HEK293 (cell line): ENCODE measurements around the gene CC2D2B.
A peak's percentile ranks its signal among the peaks of the same experiment; 100 is the strongest.

Experiments used
- BCL11B ChIP-seq: fragments of 450-650 bp; formaldehyde crosslinking; IDR thresholded peaks from 2 replicates; pipeline ENCODE4 v1.5.1; 2016; ENCODE audit warnings: low read depth, missing biosample characterization, missing genetic modification characterization
- GLI4 ChIP-seq: fragments of 450-650 bp; formaldehyde crosslinking; IDR thresholded peaks from 2 replicates; pipeline ENCODE4 v1.5.1; 2016; ENCODE audit warnings: missing biosample characterization, missing genetic modification characterization
- GLIS1 ChIP-seq: fragments of 450-650 bp; formaldehyde crosslinking; IDR thresholded peaks from 2 replicates; pipeline ENCODE4 v1.5.1; 2016; ENCODE audit warnings: missing biosample characterization, missing genetic modification characterization
- HOXD13 ChIP-seq: sonication (generic); formaldehyde crosslinking; IDR thresholded peaks from 2 replicates; pipeline ENCODE4 v1.8.0; 2022; ENCODE audit warnings: missing genetic modification reagents, borderline replicate concordance
- KLF9 ChIP-seq: fragments of 450-650 bp; formaldehyde crosslinking; IDR thresholded peaks from 2 replicates; pipeline ENCODE4 v1.5.1; 2016; ENCODE audit warnings: missing biosample characterization, missing genetic modification characterization, low read depth
- PATZ1 ChIP-seq: fragments of 450-650 bp; formaldehyde crosslinking; IDR thresholded peaks from 2 replicates; pipeline ENCODE4 v1.5.1; 2016; ENCODE audit warnings: missing biosample characterization, missing genetic modification characterization
- SP3 ChIP-seq: fragments of 450-650 bp; formaldehyde crosslinking; IDR thresholded peaks from 2 replicates; pipeline ENCODE4 v1.5.1; 2016; ENCODE audit warnings: missing biosample characterization, missing genetic modification characterization
- SP7 ChIP-seq: fragments of 450-650 bp; formaldehyde crosslinking; IDR thresholded peaks from 2 replicates; pipeline ENCODE4 v1.5.1; 2016; ENCODE audit warnings: missing biosample characterization, missing genetic modification characterization
- WT1 ChIP-seq: fragments of 450-650 bp; formaldehyde crosslinking; IDR thresholded peaks from 2 replicates; pipeline ENCODE4 v1.5.1; 2016; ENCODE audit warnings: missing biosample characterization, missing genetic modification characterization
- ZBTB11 ChIP-seq: fragments of 450-650 bp; formaldehyde crosslinking; conservative IDR thresholded peaks from 2 replicates; pipeline ENCODE4 v1.5.1; 2016; ENCODE audit warnings: low read depth, missing biosample characterization, missing genetic modification characterization
- ZBTB17 ChIP-seq: fragments of 450-650 bp; formaldehyde crosslinking; IDR thresholded peaks from 2 replicates; pipeline ENCODE4 v1.5.1; 2016; ENCODE audit warnings: missing biosample characterization, missing genetic modification characterization
- ZEB2 ChIP-seq: fragments of 450-650 bp; formaldehyde crosslinking; IDR thresholded peaks from 2 replicates; pipeline ENCODE4 v1.5.1; 2016; ENCODE audit warnings: missing biosample characterization, missing genetic modification characterization
- ZFP37 ChIP-seq: fragments of 450-650 bp; formaldehyde crosslinking; IDR thresholded peaks from 2 replicates; pipeline ENCODE4 v1.5.1; 2016; ENCODE audit warnings: missing biosample characterization, missing genetic modification characterization
- ZIC2 ChIP-seq: fragments of 450-650 bp; formaldehyde crosslinking; IDR thresholded peaks from 2 replicates; pipeline ENCODE4 v1.5.1; 2016; ENCODE audit warnings: missing biosample characterization, missing genetic modification characterization
- ZNF239 ChIP-seq: fragments of 450-650 bp; formaldehyde crosslinking; IDR thresholded peaks from 2 replicates; pipeline ENCODE4 v1.5.1; 2016; ENCODE audit warnings: missing biosample characterization, missing genetic modification characterization
- ZNF335 ChIP-seq: fragments of 450-650 bp; formaldehyde crosslinking; conservative IDR thresholded peaks from 2 replicates; pipeline ENCODE4 v1.5.1; 2016; ENCODE audit warnings: missing biosample characterization, missing genetic modification characterization
- ZNF341 ChIP-seq: fragments of 450-650 bp; formaldehyde crosslinking; IDR thresholded peaks from 2 replicates; pipeline ENCODE4; 2016; ENCODE audit warnings: low read depth, missing biosample characterization, missing genetic modification characterization
- ZNF433 ChIP-seq: fragments of 450-650 bp; formaldehyde crosslinking; IDR thresholded peaks from 2 replicates; pipeline ENCODE4 v1.5.1; 2016; ENCODE audit warnings: missing biosample characterization, missing genetic modification characterization, low read depth
- ZNF623 ChIP-seq: fragments of 450-650 bp; formaldehyde crosslinking; IDR thresholded peaks from 2 replicates; pipeline ENCODE4 v1.5.1; 2016; ENCODE audit warnings: missing biosample characterization, missing genetic modification characterization
- ZNF624 ChIP-seq: fragments of 450-650 bp; formaldehyde crosslinking; IDR thresholded peaks from 2 replicates; pipeline ENCODE4 v1.5.1; 2017; ENCODE audit warnings: missing biosample characterization, missing genetic modification characterization
- ZNF654 ChIP-seq: fragments of 450-650 bp; formaldehyde crosslinking; IDR thresholded peaks from 2 replicates; pipeline ENCODE4 v1.5.1; 2016; ENCODE audit warnings: low read depth, missing biosample characterization, missing genetic modification characterization
- ZNF660 ChIP-seq: fragments of 450-650 bp; IDR thresholded peaks from 2 replicates; pipeline ENCODE4 v1.5.1; 2018; ENCODE audit warnings: missing biosample characterization, mild to moderate bottlenecking, missing genetic modification characterization
- ZNF768 ChIP-seq: fragments of 450-650 bp; formaldehyde crosslinking; IDR thresholded peaks from 2 replicates; pipeline ENCODE4 v1.5.1; 2018; ENCODE audit warnings: missing biosample characterization, mild to moderate bottlenecking, missing genetic modification characterization
- ZSCAN18 ChIP-seq: fragments of 450-650 bp; formaldehyde crosslinking; IDR thresholded peaks from 2 replicates; pipeline ENCODE4 v1.5.1; 2016; ENCODE audit warnings: missing biosample characterization, missing genetic modification characterization
- TF ChIP-seq, protein P1 (sequence below): fragments of 450-650 bp; formaldehyde crosslinking; IDR thresholded peaks from 2 replicates; pipeline ENCODE4 v1.5.1; 2017; ENCODE audit warnings: missing biosample characterization, mild to moderate bottlenecking, missing genetic modification characterization, moderate library complexity
- TF ChIP-seq, protein P2 (sequence below): fragments of 450-650 bp; formaldehyde crosslinking; IDR thresholded peaks from 2 replicates; pipeline ENCODE4 v1.5.1; 2017; ENCODE audit warnings: missing biosample characterization, missing genetic modification characterization
- TF ChIP-seq, protein P3 (sequence below): fragments of 450-650 bp; formaldehyde crosslinking; IDR thresholded peaks from 2 replicates; pipeline ENCODE4 v1.5.1; 2016; ENCODE audit warnings: missing biosample characterization, missing genetic modification characterization

Gene CC2D2B

GRCh38 chr10:96043893-96044715 lies 136.3 kb downstream of the CC2D2B start (continued):
- TF ChIP-seq PATZ1 (tag by site-specific recombination) = peak; percentile 87
- TF ChIP-seq ZNF660 (tag by site-specific recombination) = no peak
- no peak; the same call in 1 of the 2 replicates for TF ChIP-seq ZEB2
- peak; percentile 68 for TF ChIP-seq ZNF335 (tag by site-specific recombination)
- no peak for TF ChIP-seq ZNF768 (tag by site-specific recombination)
- TF ChIP-seq ZBTB11 (tag by site-specific recombination) = 0 out of 2 replicates have a peak, but pooled peaks have one; percentile 5
- peak; percentile 85 for TF ChIP-seq GLIS1 (tag by site-specific recombination)
- TF ChIP-seq, protein P1, sequence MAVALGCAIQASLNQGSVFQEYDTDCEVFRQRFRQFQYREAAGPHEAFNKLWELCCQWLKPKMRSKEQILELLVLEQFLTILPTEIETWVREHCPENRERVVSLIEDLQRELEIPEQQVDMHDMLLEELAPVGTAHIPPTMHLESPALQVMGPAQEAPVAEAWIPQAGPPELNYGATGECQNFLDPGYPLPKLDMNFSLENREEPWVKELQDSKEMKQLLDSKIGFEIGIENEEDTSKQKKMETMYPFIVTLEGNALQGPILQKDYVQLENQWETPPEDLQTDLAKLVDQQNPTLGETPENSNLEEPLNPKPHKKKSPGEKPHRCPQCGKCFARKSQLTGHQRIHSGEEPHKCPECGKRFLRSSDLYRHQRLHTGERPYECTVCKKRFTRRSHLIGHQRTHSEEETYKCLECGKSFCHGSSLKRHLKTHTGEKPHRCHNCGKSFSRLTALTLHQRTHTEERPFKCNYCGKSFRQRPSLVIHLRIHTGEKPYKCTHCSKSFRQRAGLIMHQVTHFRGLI (tag by site-specific recombination) = peak; percentile 58; the same call in 1 of the 2 replicates
- TF ChIP-seq ZNF623 (tag by site-specific recombination) = 0 out of 2 replicates have a peak, but pooled peaks have one; percentile 4
- TF ChIP-seq ZNF433 (tag by site-specific recombination) = no peak
- TF ChIP-seq HOXD13 (CRISPR knock-in tag) = no peak
- no peak for TF ChIP-seq GLI4
- TF ChIP-seq BCL11B = peak; percentile 68; the same call in 1 of the 2 replicates
- peak; percentile 36; the same call in 1 of the 2 replicates for TF ChIP-seq SP3 (tag by site-specific recombination)
- no peak for TF ChIP-seq ZNF239 (tag by site-specific recombination)
- TF ChIP-seq ZIC2 (tag by site-specific recombination) = no peak; the same call in 1 of the 2 replicates
- TF ChIP-seq ZBTB17 = peak; percentile 67
- TF ChIP-seq WT1 (tag by site-specific recombination) = no peak
- TF ChIP-seq, protein P2, sequence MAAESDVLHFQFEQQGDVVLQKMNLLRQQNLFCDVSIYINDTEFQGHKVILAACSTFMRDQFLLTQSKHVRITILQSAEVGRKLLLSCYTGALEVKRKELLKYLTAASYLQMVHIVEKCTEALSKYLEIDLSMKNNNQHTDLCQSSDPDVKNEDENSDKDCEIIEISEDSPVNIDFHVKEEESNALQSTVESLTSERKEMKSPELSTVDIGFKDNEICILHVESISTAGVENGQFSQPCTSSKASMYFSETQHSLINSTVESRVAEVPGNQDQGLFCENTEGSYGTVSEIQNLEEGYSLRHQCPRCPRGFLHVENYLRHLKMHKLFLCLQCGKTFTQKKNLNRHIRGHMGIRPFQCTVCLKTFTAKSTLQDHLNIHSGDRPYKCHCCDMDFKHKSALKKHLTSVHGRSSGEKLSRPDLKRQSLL = no peak
- TF ChIP-seq ZNF654 (tag by site-specific recombination) = no peak
- TF ChIP-seq SP7 (tag by site-specific recombination) = 0 out of 2 replicates have a peak, but pooled peaks have one; percentile 10
- TF ChIP-seq ZSCAN18 (tag by site-specific recombination) = no peak
- no peak for TF ChIP-seq ZNF624 (tag by site-specific recombination)
- peak; percentile 80 for TF ChIP-seq ZNF341
- peak; percentile 62 for TF ChIP-seq KLF9 (tag by site-specific recombination)
- TF ChIP-seq ZFP37 (tag by site-specific recombination) = peak; percentile 79; the same call in 1 of the 2 replicates
- TF ChIP-seq, protein P3, sequence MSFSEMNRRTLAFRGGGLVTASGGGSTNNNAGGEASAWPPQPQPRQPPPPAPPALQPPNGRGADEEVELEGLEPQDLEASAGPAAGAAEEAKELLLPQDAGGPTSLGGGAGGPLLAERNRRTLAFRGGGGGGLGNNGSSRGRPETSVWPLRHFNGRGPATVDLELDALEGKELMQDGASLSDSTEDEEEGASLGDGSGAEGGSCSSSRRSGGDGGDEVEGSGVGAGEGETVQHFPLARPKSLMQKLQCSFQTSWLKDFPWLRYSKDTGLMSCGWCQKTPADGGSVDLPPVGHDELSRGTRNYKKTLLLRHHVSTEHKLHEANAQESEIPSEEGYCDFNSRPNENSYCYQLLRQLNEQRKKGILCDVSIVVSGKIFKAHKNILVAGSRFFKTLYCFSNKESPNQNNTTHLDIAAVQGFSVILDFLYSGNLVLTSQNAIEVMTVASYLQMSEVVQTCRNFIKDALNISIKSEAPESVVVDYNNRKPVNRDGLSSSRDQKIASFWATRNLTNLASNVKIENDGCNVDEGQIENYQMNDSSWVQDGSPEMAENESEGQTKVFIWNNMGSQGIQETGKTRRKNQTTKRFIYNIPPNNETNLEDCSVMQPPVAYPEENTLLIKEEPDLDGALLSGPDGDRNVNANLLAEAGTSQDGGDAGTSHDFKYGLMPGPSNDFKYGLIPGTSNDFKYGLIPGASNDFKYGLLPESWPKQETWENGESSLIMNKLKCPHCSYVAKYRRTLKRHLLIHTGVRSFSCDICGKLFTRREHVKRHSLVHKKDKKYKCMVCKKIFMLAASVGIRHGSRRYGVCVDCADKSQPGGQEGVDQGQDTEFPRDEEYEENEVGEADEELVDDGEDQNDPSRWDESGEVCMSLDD = peak; percentile 53; the same call in 1 of the 2 replicates
